HTR-8/SVneo (cell line): ENCODE results near the gene COL27A1.
A peak's percentile ranks its signal among the peaks of the same experiment; 100 is the strongest.

Experiments used
- DNase-seq: peaks from one replicate; pipeline ENCODE4 v3.0.0; 2011; ENCODE audit warnings: low spot score, mixed read lengths; ENCODE audit not compliant: insufficient read length
- FAIRE-seq: peaks from 2 replicates; lab custom pipeline; 2011; peaks lifted over from hg19 to GRCh38; lab: Jason Lieb, UNC

COL27A1 gene

GRCh38 chr9:114342755-114343440 lies 187.6 kb downstream of the COL27A1 start:
- no peak for DNase-seq
- FAIRE-seq, result no peak

GRCh38 chr9:114343471-114344187 lies 188.3 kb downstream of the COL27A1 start:
- no peak for FAIRE-seq

GRCh38 chr9:114344188-114344566 lies 188.8 kb downstream of the COL27A1 start:
- DNase-seq (no peak), FAIRE-seq (no peak)

More at GRCh38 chr9:114343471-114344187, 188.3 kb downstream of the COL27A1 start:
- no peak for DNase-seq

- DNase-seq (no peak), FAIRE-seq (no peak)
These were observed 189.4 kb downstream of the COL27A1 start for GRCh38 chr9:114344692-114345091.

- no peak for FAIRE-seq
- no peak for DNase-seq
These were observed 190.2 kb downstream of the COL27A1 start for GRCh38 chr9:114345493-114346065.

- DNase-seq (no peak), FAIRE-seq (no peak)
These were observed 190.8 kb downstream of the COL27A1 start for GRCh38 chr9:114346146-114346545.

- no peak for DNase-seq
- no peak for FAIRE-seq
These were observed 192.3 kb downstream of the COL27A1 start for GRCh38 chr9:114347675-114348074.

- DNase-seq (no peak), FAIRE-seq (no peak)
These were observed 193.0 kb downstream of the COL27A1 start for GRCh38 chr9:114348261-114348905.

GRCh38 chr9:114348906-114349482 lies 193.7 kb downstream of the COL27A1 start:
- DNase-seq (peak; percentile 86), FAIRE-seq (peak; percentile 42)

GRCh38 chr9:114349713-114350480 lies 194.6 kb downstream of the COL27A1 start:
- no peak for FAIRE-seq
- DNase-seq, result no peak

GRCh38 chr9:114350636-114351401 lies 195.5 kb downstream of the COL27A1 start:
- DNase-seq, result no peak
- FAIRE-seq, result no peak

- DNase-seq (no peak), FAIRE-seq (no peak)
These were observed 196.6 kb downstream of the COL27A1 start for GRCh38 chr9:114351932-114352331.

GRCh38 chr9:114355821-114356220 lies 200.5 kb downstream of the COL27A1 start:
- DNase-seq (no peak), FAIRE-seq (no peak)

- DNase-seq (no peak), FAIRE-seq (no peak)
These were observed 201.5 kb downstream of the COL27A1 start for GRCh38 chr9:114356792-114357191.

- DNase-seq (no peak), FAIRE-seq (no peak)
These were observed 202.0 kb downstream of the COL27A1 start for GRCh38 chr9:114357360-114357759.

- DNase-seq (no peak), FAIRE-seq (no peak)
These were observed 202.6 kb downstream of the COL27A1 start for GRCh38 chr9:114357911-114358328.

GRCh38 chr9:114359801-114360200 lies 204.5 kb downstream of the COL27A1 start:
- no peak for FAIRE-seq
- no peak for DNase-seq

- no peak for FAIRE-seq
- DNase-seq, result no peak
These were observed 206.2 kb downstream of the COL27A1 start for GRCh38 chr9:114361542-114361941.
